Measurements from ENCODE around the gene MBD1.

MBD1 gene

GRCh38 chr18:50281972-50282520, 723 bp upstream of the MBD1 start:
- no peak for DNase-seq (ENCODE audit: extremely low spot score)
- POLR2A ChIA-PET, result interaction anchor here (0.8 to 1.7 kb wide), 7 partner anchors 11 to 75 kb away, joined by 3 to 9 read pairs (median 6); partner anchors contain the start of gene CFAP53

GRCh38 chr18:50280707-50281294, 522 bp downstream of the MBD1 start:
- POLR2A ChIA-PET, result interaction anchor here (1.3 to 1.7 kb wide), 2 partner anchors 9 to 76 kb away, joined by 7 to 8 read pairs; no protein-coding TSS in a partner anchor
- CTCF ChIA-PET, result no interaction called here
- DNase-seq (ENCODE audit: extremely low spot score), result no peak
- TF ChIP-seq HDGF (IDR thresholded peaks at IDR 0.05; ENCODE audit: borderline replicate concordance), result no peak
- no peak for TF ChIP-seq FOXA1 (IDR thresholded peaks at IDR 0.05)
- no peak for TF ChIP-seq BHLHE40 (IDR thresholded peaks at IDR 0.05; ENCODE audit: borderline replicate concordance)
- no peak for TF ChIP-seq FOXM1 (IDR thresholded peaks at IDR 0.05; ENCODE audit: borderline replicate concordance)
- no peak for TF ChIP-seq SP1 (IDR thresholded peaks at IDR 0.05)
- no peak for TF ChIP-seq FOXK2 (IDR thresholded peaks at IDR 0.05)
- no peak for TF ChIP-seq NFRKB (IDR thresholded peaks at IDR 0.05)
- no peak for TF ChIP-seq SUZ12 (IDR thresholded peaks at IDR 0.05)
- TF ChIP-seq TARDBP (IDR thresholded peaks at IDR 0.05), result no peak

More at GRCh38 chr18:50281972-50282520, 723 bp upstream of the MBD1 start:
- CTCF ChIA-PET, result no interaction called here
- no peak for TF ChIP-seq NFRKB (IDR thresholded peaks at IDR 0.05)
- TF ChIP-seq ELF4 (IDR thresholded peaks at IDR 0.05), result no peak
- TF ChIP-seq ZNF384 (IDR thresholded peaks at IDR 0.05), result no peak
- TF ChIP-seq FOXK2 (IDR thresholded peaks at IDR 0.05), result no peak
- TF ChIP-seq TARDBP (IDR thresholded peaks at IDR 0.05), result no peak
- no peak for TF ChIP-seq SUZ12 (IDR thresholded peaks at IDR 0.05)
- TF ChIP-seq CTBP1 (IDR thresholded peaks at IDR 0.05; ENCODE audit: borderline replicate concordance), result no peak
- TF ChIP-seq BHLHE40 (IDR thresholded peaks at IDR 0.05; ENCODE audit: borderline replicate concordance), result no peak
- TF ChIP-seq HDGF (IDR thresholded peaks at IDR 0.05; ENCODE audit: borderline replicate concordance), result no peak

DNA sequence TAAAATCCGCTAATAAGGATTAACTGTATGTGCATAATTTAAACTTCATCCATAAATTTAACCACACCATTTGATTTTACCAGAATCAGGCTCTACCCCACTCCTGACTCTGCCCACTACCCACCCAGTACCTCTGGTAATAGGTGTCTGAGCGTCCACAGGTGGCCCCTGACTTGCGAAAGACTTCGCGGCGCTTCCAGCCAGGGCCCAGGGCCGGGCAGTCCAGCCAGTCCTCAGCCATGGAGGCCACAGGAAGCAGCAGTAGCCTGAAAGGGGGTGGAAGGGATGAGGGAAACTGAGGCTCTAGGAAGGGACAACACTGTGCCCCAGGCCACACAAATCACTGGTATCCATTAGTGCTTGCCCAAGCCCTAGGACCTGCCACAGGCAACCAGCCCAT, 1.6 kb downstream of the MBD1 start:
- TF ChIP-seq ARNT (IDR thresholded peaks at IDR 0.05) (no peak), ELF4 (IDR thresholded peaks at IDR 0.05) (no peak), FOXM1 (IDR thresholded peaks at IDR 0.05; ENCODE audit: borderline replicate concordance) (no peak), BHLHE40 (IDR thresholded peaks at IDR 0.05; ENCODE audit: borderline replicate concordance) (no peak)
- POLR2A ChIA-PET, result no interaction called here
- CTCF ChIA-PET, result no interaction called here
- DNase-seq (ENCODE audit: extremely low spot score), result no peak

- TF ChIP-seq ZNF384 (IDR thresholded peaks at IDR 0.05), result no peak
- no peak for TF ChIP-seq SP1 (IDR thresholded peaks at IDR 0.05)
- no peak for TF ChIP-seq FOXK2 (IDR thresholded peaks at IDR 0.05)
- TF ChIP-seq CTBP1 (IDR thresholded peaks at IDR 0.05; ENCODE audit: borderline replicate concordance), result no peak
- TF ChIP-seq FOXM1 (IDR thresholded peaks at IDR 0.05; ENCODE audit: borderline replicate concordance), result no peak
- no peak for TF ChIP-seq L3MBTL2 (conservative IDR thresholded peaks at IDR 0.05)
- POLR2A ChIA-PET, result no interaction called here
- DNase-seq (ENCODE audit: extremely low spot score), result no peak
- CTCF ChIA-PET, result no interaction called here
Observed at GRCh38 chr18:50277942-50278341, 3.4 kb downstream of the MBD1 start.

DNA sequence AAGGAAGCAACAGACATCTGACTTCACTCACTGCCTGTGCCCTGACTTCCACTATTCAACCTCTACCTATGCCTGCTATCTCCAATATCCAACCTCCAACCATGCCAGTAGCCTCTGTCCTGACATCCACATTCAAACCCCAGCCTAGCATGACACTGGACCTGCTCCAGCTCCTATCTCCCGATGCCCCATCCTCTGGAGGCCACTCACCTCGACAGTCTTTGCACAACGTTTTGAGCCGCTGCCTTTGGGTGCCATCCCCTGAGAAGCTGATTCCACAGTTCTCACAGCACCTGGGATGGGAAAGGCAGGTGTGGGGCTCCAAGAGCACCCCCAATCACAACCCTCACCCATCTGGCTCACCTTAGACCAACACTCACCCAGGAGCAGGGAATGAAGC, 4.9 kb downstream of the MBD1 start:
- POLR2A ChIA-PET, result no interaction called here
- CTCF ChIA-PET, result no interaction called here
- TF ChIP-seq FOXK2 (IDR thresholded peaks at IDR 0.05) (no peak), ARNT (IDR thresholded peaks at IDR 0.05) (no peak), PKNOX1 (IDR thresholded peaks at IDR 0.05) (no peak), SUZ12 (IDR thresholded peaks at IDR 0.05) (no peak), FOXA1 (IDR thresholded peaks at IDR 0.05) (no peak), LEF1 (IDR thresholded peaks at IDR 0.05; ENCODE audit: borderline replicate concordance) (no peak), ELF4 (IDR thresholded peaks at IDR 0.05) (no peak), TARDBP (IDR thresholded peaks at IDR 0.05) (no peak), SP1 (IDR thresholded peaks at IDR 0.05) (no peak), NFRKB (IDR thresholded peaks at IDR 0.05) (no peak), ZNF384 (IDR thresholded peaks at IDR 0.05) (no peak), HDGF (IDR thresholded peaks at IDR 0.05; ENCODE audit: borderline replicate concordance) (no peak), BHLHE40 (IDR thresholded peaks at IDR 0.05; ENCODE audit: borderline replicate concordance) (no peak), FOXM1 (IDR thresholded peaks at IDR 0.05; ENCODE audit: borderline replicate concordance) (no peak), CTBP1 (IDR thresholded peaks at IDR 0.05; ENCODE audit: borderline replicate concordance) (no peak), L3MBTL2 (conservative IDR thresholded peaks at IDR 0.05) (no peak)
- DNase-seq (ENCODE audit: extremely low spot score), result no peak

GRCh38 chr18:50275503-50276036, 5.8 kb downstream of the MBD1 start:
- POLR2A ChIA-PET, result no interaction called here
- TF ChIP-seq FOXM1 (IDR thresholded peaks at IDR 0.05; ENCODE audit: borderline replicate concordance) (no peak), PKNOX1 (IDR thresholded peaks at IDR 0.05) (no peak)
- CTCF ChIA-PET, result no interaction called here
- no peak for DNase-seq (ENCODE audit: extremely low spot score)

GRCh38 chr18:50274941-50275340, 6.4 kb downstream of the MBD1 start:
- TF ChIP-seq FOXK2 (IDR thresholded peaks at IDR 0.05) (no peak), ELF4 (IDR thresholded peaks at IDR 0.05) (no peak), LEF1 (IDR thresholded peaks at IDR 0.05; ENCODE audit: borderline replicate concordance) (no peak), ARNT (IDR thresholded peaks at IDR 0.05) (no peak)
- POLR2A ChIA-PET, result no interaction called here
- CTCF ChIA-PET, result no interaction called here
- no peak for DNase-seq (ENCODE audit: extremely low spot score)
